ENCODE measurements around the gene DHCR24. TPM values are rescaled to one million over a fixed set of nuclear protein-coding genes. Genes with fewer than 3 reads are reported as not detected.

DHCR24 gene
- total RNA-seq, 1 donor from 2014 or later, result 145 TPM

GRCh38 chr1:54819195-54819536 is 67.8 kb downstream of the DHCR24 start:
- intact Hi-C loops (cut with micrococcal nuclease), result no loop called here

- intact Hi-C loops (cut with micrococcal nuclease), result no loop called here
Measured at GRCh38 chr1:54818461-54819194, 68.4 kb downstream of the DHCR24 start.

- intact Hi-C loops (cut with micrococcal nuclease), result no loop called here
Measured at GRCh38 chr1:54816951-54817350, 70.0 kb downstream of the DHCR24 start.

GRCh38 chr1:54816130-54816529 is 70.9 kb downstream of the DHCR24 start:
- intact Hi-C loops (cut with micrococcal nuclease), result no loop called here

GRCh38 chr1:54815086-54815876 is 71.7 kb downstream of the DHCR24 start:
- intact Hi-C loops (cut with micrococcal nuclease), result no loop called here

GRCh38 chr1:54814571-54814970 is 72.4 kb downstream of the DHCR24 start:
- intact Hi-C loops (cut with micrococcal nuclease), result loop anchor here (5.0 kb wide), 1 partner anchor 327 kb away; no protein-coding TSS in a partner anchor

- intact Hi-C loops (cut with micrococcal nuclease), result loop anchor here (5.0 kb wide), 1 partner anchor 327 kb away; no protein-coding TSS in a partner anchor
Measured at GRCh38 chr1:54814126-54814498, 72.9 kb downstream of the DHCR24 start.

GRCh38 chr1:54813485-54814125 is 73.4 kb downstream of the DHCR24 start:
- intact Hi-C loops (cut with micrococcal nuclease), result loop anchor here (5.0 kb wide), 1 partner anchor 326 kb away; no protein-coding TSS in a partner anchor

GRCh38 chr1:54812801-54813484 is 74.1 kb downstream of the DHCR24 start:
- intact Hi-C loops (cut with micrococcal nuclease), result loop anchor here (5.0 kb wide), 1 partner anchor 326 kb away; no protein-coding TSS in a partner anchor

- intact Hi-C loops (cut with micrococcal nuclease), result loop anchor here (2.0 to 5.0 kb wide), 2 partner anchors 325 to 741 kb away; no protein-coding TSS in a partner anchor
Measured at GRCh38 chr1:54811739-54812655, 75.0 kb downstream of the DHCR24 start.

GRCh38 chr1:54811066-54811465 is 75.9 kb downstream of the DHCR24 start:
- intact Hi-C loops (cut with micrococcal nuclease), result loop anchor here (2.0 to 5.0 kb wide), 2 partner anchors 324 to 740 kb away; no protein-coding TSS in a partner anchor

- intact Hi-C loops (cut with micrococcal nuclease), result loop anchor here (1.0 to 5.0 kb wide), 3 partner anchors 138 to 740 kb away; no protein-coding TSS in a partner anchor
Measured at GRCh38 chr1:54810153-54810942, 76.6 kb downstream of the DHCR24 start.

- intact Hi-C loops (cut with micrococcal nuclease), result loop anchor here (1.0 to 10.0 kb wide), 4 partner anchors 137 to 755 kb away; partner anchors contain the start of genes TCEANC2 and TMEM59
Measured at GRCh38 chr1:54809496-54810074, 77.4 kb downstream of the DHCR24 start.

- intact Hi-C loops (cut with micrococcal nuclease), result loop anchor here (10.0 kb wide), 1 partner anchor 754 kb away; the partner anchor contains the start of genes TCEANC2 and TMEM59
Measured at GRCh38 chr1:54808443-54809207, 78.4 kb downstream of the DHCR24 start.

GRCh38 chr1:54807756-54808155 is 79.2 kb downstream of the DHCR24 start:
- intact Hi-C loops (cut with micrococcal nuclease), result loop anchor here (10.0 kb wide), 1 partner anchor 753 kb away; the partner anchor contains the start of genes TCEANC2 and TMEM59

GRCh38 chr1:54806931-54807611 is 79.9 kb downstream of the DHCR24 start:
- intact Hi-C loops (cut with micrococcal nuclease), result loop anchor here (10.0 kb wide), 1 partner anchor 752 kb away; the partner anchor contains the start of genes TCEANC2 and TMEM59

GRCh38 chr1:54805981-54806381 is 81.0 kb downstream of the DHCR24 start:
- intact Hi-C loops (cut with micrococcal nuclease), result loop anchor here (10.0 kb wide), 1 partner anchor 751 kb away; the partner anchor contains the start of genes TCEANC2 and TMEM59

Data from T-helper 2 cell treated with Interferon-gamma antibody and Interleukin-4, amounts not matched to agents 100 ng/mL and 5 ng/mL, for 36 hours (primary cell).